HL-60 (cell line): ENCODE data around the gene TRAP1.
"Not testable (repeated sequence)": the region's sequence is repeated elsewhere in the genome, so short reads cannot be mapped to it uniquely, and the experiment has no call there.

Source experiments
- GABPA ChIP-seq: IDR thresholded peaks from 2 replicates; pipeline ENCODE4 v1.6.1; 2012; ENCODE audit warnings: low read depth
- POLR2AphosphoS5 ChIP-seq: IDR thresholded peaks from 2 replicates; pipeline ENCODE4 v1.6.1; 2012; ENCODE audit warnings: low read depth
- TF ChIP-seq, protein P1 (sequence below): IDR thresholded peaks from one replicate; pipeline ENCODE4 v1.5.1; 2011; ENCODE audit warnings: low read length, control low read depth, inconsistent platforms; ENCODE audit not compliant: insufficient read depth
- TF ChIP-seq, protein P2 (sequence below): IDR thresholded peaks from 2 replicates; pipeline ENCODE4 v1.6.1; 2012; ENCODE audit warnings: low read depth; ENCODE audit not compliant: insufficient replicate concordance

DNA sequence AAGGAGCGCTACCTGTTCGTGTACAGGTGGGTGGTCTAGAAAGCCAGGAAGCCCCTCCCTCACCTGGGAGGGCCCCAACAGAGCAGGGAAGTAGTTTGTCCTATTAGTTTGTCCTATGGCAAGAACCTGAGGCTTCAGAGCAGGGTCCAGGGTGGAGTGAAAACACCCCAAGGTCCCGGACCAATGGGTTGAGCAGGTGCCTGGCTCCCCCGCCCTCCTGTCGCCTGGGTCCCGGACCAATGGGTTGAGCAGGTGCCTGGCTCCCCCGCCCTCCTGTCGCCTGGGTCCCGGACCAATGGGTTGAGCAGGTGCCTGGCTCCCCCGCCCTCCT lies 61.2 kb downstream of the TRAP1 start:
- TF ChIP-seq, protein P1, sequence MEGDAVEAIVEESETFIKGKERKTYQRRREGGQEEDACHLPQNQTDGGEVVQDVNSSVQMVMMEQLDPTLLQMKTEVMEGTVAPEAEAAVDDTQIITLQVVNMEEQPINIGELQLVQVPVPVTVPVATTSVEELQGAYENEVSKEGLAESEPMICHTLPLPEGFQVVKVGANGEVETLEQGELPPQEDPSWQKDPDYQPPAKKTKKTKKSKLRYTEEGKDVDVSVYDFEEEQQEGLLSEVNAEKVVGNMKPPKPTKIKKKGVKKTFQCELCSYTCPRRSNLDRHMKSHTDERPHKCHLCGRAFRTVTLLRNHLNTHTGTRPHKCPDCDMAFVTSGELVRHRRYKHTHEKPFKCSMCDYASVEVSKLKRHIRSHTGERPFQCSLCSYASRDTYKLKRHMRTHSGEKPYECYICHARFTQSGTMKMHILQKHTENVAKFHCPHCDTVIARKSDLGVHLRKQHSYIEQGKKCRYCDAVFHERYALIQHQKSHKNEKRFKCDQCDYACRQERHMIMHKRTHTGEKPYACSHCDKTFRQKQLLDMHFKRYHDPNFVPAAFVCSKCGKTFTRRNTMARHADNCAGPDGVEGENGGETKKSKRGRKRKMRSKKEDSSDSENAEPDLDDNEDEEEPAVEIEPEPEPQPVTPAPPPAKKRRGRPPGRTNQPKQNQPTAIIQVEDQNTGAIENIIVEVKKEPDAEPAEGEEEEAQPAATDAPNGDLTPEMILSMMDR: not testable (repeated sequence)
- not testable (repeated sequence) for TF ChIP-seq POLR2AphosphoS5, GABPA
- TF ChIP-seq, protein P2, sequence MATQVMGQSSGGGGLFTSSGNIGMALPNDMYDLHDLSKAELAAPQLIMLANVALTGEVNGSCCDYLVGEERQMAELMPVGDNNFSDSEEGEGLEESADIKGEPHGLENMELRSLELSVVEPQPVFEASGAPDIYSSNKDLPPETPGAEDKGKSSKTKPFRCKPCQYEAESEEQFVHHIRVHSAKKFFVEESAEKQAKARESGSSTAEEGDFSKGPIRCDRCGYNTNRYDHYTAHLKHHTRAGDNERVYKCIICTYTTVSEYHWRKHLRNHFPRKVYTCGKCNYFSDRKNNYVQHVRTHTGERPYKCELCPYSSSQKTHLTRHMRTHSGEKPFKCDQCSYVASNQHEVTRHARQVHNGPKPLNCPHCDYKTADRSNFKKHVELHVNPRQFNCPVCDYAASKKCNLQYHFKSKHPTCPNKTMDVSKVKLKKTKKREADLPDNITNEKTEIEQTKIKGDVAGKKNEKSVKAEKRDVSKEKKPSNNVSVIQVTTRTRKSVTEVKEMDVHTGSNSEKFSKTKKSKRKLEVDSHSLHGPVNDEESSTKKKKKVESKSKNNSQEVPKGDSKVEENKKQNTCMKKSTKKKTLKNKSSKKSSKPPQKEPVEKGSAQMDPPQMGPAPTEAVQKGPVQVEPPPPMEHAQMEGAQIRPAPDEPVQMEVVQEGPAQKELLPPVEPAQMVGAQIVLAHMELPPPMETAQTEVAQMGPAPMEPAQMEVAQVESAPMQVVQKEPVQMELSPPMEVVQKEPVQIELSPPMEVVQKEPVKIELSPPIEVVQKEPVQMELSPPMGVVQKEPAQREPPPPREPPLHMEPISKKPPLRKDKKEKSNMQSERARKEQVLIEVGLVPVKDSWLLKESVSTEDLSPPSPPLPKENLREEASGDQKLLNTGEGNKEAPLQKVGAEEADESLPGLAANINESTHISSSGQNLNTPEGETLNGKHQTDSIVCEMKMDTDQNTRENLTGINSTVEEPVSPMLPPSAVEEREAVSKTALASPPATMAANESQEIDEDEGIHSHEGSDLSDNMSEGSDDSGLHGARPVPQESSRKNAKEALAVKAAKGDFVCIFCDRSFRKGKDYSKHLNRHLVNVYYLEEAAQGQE: not testable (repeated sequence)
